AG04449 (cell line): ENCODE data around the gene TRIM38.

ENCODE experiments used
- CTCF ChIA-PET: fragments of 350-600 bp; formaldehyde crosslinking; extraction: SDS; loops from one replicate; lab custom pipeline; 2021; ENCODE audit warnings: antibody characterized with exemption; lab: Yijun Ruan, JAX
- POLR2A ChIA-PET: fragments of 400-600, 350-600 bp; formaldehyde crosslinking; extraction: SDS; loops from one replicate; lab custom pipeline; 2020; ENCODE audit warnings: antibody characterized with exemption, inconsistent platforms; lab: Yijun Ruan, JAX
- DNase-seq: peaks from one replicate; pipeline ENCODE4 v3.0.0-alpha.2; 2010; ENCODE audit warnings: low read depth, low spot score
- H3K4me3 ChIP-seq: 2 replicates; pipeline ENCODE4 v1.5.1; 2011; ENCODE audit warnings: low read depth, mild to moderate bottlenecking, control low read depth, low read length
- TF ChIP-seq, protein P1 (sequence below): IDR thresholded peaks from one replicate; pipeline ENCODE4 v1.5.1; 2011; ENCODE audit warnings: mild to moderate bottlenecking, moderate library complexity, low read length, control low read depth, inconsistent platforms; ENCODE audit not compliant: insufficient read depth; ENCODE audit errors: missing control alignments

TRIM38 gene

GRCh38 chr6:26020329-26021000, 57.9 kb downstream of the TRIM38 start:
- POLR2A ChIA-PET, result interaction anchor here (0.5 to 3.4 kb wide), 17 partner anchors 10 to 1872 kb away, joined by 3 to 58 read pairs (median 5); a partner anchor contains a TSS
- H3K4me3 ChIP-seq, result peak overlapping the region; percentile 77
- CTCF ChIA-PET, result interaction anchor here (1.0 to 15.3 kb wide), 6 partner anchors 11 to 76 kb away, joined by 3 to 283 read pairs (median 12); a partner anchor contains a TSS
- no peak for DNase-seq
- TF ChIP-seq, protein P1, sequence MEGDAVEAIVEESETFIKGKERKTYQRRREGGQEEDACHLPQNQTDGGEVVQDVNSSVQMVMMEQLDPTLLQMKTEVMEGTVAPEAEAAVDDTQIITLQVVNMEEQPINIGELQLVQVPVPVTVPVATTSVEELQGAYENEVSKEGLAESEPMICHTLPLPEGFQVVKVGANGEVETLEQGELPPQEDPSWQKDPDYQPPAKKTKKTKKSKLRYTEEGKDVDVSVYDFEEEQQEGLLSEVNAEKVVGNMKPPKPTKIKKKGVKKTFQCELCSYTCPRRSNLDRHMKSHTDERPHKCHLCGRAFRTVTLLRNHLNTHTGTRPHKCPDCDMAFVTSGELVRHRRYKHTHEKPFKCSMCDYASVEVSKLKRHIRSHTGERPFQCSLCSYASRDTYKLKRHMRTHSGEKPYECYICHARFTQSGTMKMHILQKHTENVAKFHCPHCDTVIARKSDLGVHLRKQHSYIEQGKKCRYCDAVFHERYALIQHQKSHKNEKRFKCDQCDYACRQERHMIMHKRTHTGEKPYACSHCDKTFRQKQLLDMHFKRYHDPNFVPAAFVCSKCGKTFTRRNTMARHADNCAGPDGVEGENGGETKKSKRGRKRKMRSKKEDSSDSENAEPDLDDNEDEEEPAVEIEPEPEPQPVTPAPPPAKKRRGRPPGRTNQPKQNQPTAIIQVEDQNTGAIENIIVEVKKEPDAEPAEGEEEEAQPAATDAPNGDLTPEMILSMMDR, result no peak

DNA sequence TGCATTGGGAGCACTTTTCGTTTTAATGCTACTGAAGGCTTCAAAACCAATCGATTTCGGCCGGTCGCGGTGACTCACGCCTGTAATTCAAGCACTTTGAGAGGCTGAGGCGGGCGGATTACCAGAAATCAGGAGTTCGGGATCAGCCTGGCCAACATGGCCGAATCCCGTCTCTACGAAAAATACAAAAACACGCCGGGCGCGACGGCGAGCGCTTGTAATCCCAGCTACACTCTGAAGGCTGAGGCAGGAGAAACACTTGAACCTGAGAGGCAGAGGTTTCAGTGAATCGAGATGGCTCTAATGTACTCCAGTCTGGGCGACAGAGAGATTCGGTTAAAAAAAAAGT, 58.4 kb downstream of the TRIM38 start:
- POLR2A ChIA-PET, result interaction anchor here (0.5 to 3.4 kb wide), 13 partner anchors 10 to 1872 kb away, joined by 3 to 58 read pairs (median 7); a partner anchor contains a TSS
- TF ChIP-seq, protein P1, result no peak
- peak overlapping the region; percentile 77 for H3K4me3 ChIP-seq
- CTCF ChIA-PET, result interaction anchor here (0.9 to 15.3 kb wide), 5 partner anchors 11 to 77 kb away, joined by 3 to 283 read pairs (median 20); a partner anchor contains a TSS
- no peak for DNase-seq

DNA sequence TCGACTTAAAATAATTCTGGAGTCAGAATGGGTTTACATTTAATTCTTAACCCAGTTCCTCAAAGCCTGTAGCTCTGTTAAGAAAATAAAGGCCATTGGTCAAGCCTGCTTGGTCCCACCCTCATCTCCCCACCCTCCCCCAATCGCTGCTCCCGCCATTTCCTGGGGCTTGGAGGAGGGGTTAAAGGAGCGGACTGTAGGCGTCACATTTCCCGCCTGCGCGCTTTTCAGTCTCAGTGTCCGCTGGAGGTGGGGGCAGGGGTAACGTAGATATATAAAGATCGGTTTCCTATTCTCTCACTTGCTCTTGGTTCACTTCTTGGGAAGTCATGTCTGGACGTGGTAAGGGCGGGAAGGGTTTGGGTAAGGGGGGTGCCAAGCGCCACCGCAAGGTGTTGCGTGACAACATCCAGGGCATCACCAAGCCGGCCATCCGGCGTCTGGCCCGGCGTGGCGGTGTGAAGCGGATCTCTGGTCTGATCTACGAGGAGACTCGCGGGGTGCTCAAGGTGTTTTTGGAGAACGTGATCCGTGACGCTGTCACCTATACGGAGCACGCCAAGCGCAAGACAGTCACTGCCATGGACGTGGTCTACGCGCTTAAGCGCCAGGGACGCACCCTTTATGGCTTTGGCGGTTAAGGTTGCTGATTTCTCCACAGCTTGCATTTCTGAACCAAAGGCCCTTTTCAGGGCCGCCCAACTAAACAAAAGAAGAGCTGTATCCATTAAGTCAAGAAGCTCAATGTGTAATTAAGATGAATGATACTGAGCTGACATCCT, 58.9 kb downstream of the TRIM38 start:
- TF ChIP-seq, protein P1, result no peak
- peak overlapping the region; percentile 77 for H3K4me3 ChIP-seq
- CTCF ChIA-PET, result interaction anchor here (0.9 to 15.3 kb wide), 5 partner anchors 10 to 76 kb away, joined by 3 to 283 read pairs (median 20); a partner anchor contains a TSS
- POLR2A ChIA-PET, result interaction anchor here (0.5 to 3.4 kb wide), 16 partner anchors 9 to 1871 kb away, joined by 3 to 58 read pairs (median 6); a partner anchor contains a TSS
- no peak for DNase-seq

DNA sequence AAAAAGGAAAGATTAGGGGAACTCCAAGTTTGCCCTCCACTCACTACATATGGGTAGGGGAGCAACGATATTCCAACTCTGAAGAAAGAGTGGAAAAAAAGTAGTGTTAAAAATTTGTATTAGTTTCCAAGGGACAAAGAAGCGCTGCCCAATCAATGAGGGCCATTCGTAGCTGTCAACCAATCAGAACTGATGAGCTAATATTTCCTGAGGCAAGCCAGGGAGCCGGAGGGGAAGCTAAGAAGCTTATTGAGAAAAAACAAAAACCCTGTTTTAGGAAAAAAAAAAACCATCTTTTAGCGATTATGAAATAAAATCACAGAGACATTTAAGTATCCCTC, 59.5 kb downstream of the TRIM38 start:
- ChIA-PET CTCF (interaction anchor here (1.1 to 15.3 kb wide), 4 partner anchors 10 to 302 kb away, joined by 3 to 283 read pairs (median 55); a partner anchor contains a TSS), POLR2A (interaction anchor here (0.6 to 3.4 kb wide), 12 partner anchors 9 to 1871 kb away, joined by 3 to 58 read pairs (median 6); a partner anchor contains a TSS)
- TF ChIP-seq, protein P1, result no peak
- no peak for DNase-seq
- H3K4me3 ChIP-seq, result peak overlapping the region; percentile 77

DNA sequence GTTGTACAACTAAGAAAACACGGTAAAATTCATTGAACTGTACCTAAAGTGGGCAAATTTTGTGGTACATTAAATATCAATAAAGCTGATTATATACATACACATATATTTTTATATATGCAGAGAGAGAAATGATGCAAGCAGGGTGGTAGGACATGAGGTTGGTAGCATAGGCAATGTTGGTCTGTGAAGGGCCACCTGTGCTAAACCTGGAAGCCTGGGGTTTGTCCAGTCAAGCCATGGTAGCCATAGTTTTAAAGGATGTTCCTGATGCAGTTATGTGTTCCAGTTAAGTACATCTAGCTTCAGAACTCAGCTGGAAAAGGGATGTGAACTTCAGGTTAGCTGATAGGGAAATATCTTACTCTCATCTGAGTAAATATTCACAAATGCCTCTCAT, 60.1 kb downstream of the TRIM38 start:
- DNase-seq, result no peak
- no peak overlapping the region for H3K4me3 ChIP-seq
- CTCF ChIA-PET, result interaction anchor here (1.1 to 15.3 kb wide), 4 partner anchors 9 to 303 kb away, joined by 3 to 283 read pairs (median 55); a partner anchor contains a TSS
- POLR2A ChIA-PET, result interaction anchor here (1.2 to 3.4 kb wide), 4 partner anchors 8 to 102 kb away, joined by 3 to 58 read pairs (median 20); a partner anchor contains a TSS
- TF ChIP-seq, protein P1, result no peak
